Activated CD8-positive, alpha-beta T cell treated with anti-CD3 and anti-CD28 coated beads for 36 hours (primary cell): ENCODE data around the gene SEH1L. TPM values are rescaled to one million over a fixed set of nuclear protein-coding genes. Genes with fewer than 3 reads are reported as not detected.

Source experiments
- ATAC-seq: fragments of 200-7000 bp; cut with Tn5 transposase; one replicate; pipeline ENCODE4 v1.10.0; 2021; ENCODE audit warnings: mild to moderate bottlenecking, moderate library complexity
- CTCF ChIA-PET: fragments of 350-600 bp; sonication (Branson Sonifier 250); formaldehyde crosslinking; loops from one replicate; lab custom pipeline; 2021; ENCODE audit warnings: antibody characterized with exemption; lab: Charles Lee
- POLR2A ChIA-PET: fragments of 350-600 bp; sonication (Branson Sonifier 250); formaldehyde crosslinking; loops from one replicate; lab custom pipeline; 2021; ENCODE audit warnings: antibody characterized with exemption; lab: Charles Lee
- DNase-seq: peaks from one replicate; pipeline ENCODE4 v3.0.0-alpha.2; 2020
- H3K27ac Mint-ChIP-seq: one replicate; pipeline ENCODE4 v1.8.0; 2021; ENCODE audit warnings: mild to moderate bottlenecking, mixed read lengths
- H3K27me3 Mint-ChIP-seq: one replicate; pipeline ENCODE4 v1.8.0; 2021; ENCODE audit warnings: mixed read lengths
- H3K36me3 Mint-ChIP-seq: one replicate; pipeline ENCODE4 v1.8.0; 2021; ENCODE audit warnings: low read depth, mixed read lengths
- H3K4me1 Mint-ChIP-seq: one replicate; pipeline ENCODE4 v1.8.0; 2021; ENCODE audit warnings: low read depth, mixed read lengths
- H3K4me3 Mint-ChIP-seq: one replicate; pipeline ENCODE4 v1.8.0; 2021; ENCODE audit warnings: mild to moderate bottlenecking, moderate library complexity, mixed read lengths
- H3K9me3 Mint-ChIP-seq: one replicate; pipeline ENCODE4 v1.8.0; 2021; ENCODE audit warnings: mixed read lengths
- CTCF ChIP-seq: fragments of 200-600 bp; IDR thresholded peaks from one replicate; pipeline ENCODE4 v1.8.0; 2022; ENCODE audit warnings: antibody characterized with exemption, mild to moderate bottlenecking
- intact Hi-C: fragments of 100-400 bp; cut with micrococcal nuclease; formaldehyde crosslinking; loops from one replicate; pipeline ENCODE4 v1.10.0; 2022
- total RNA-seq, 2 experiments: library from RNA; stranded (reverse); gene quantifications; one replicate each; pipeline ENCODE4 v1.2.3, GENCODE V29; 2021

Gene SEH1L
- total RNA-seq, 2 experiments from 2014 or later, result 105 to 110 TPM

GRCh38 chr18:13006531-13007247 lies 58.9 kb downstream of the SEH1L start:
- no peak for ATAC-seq
- Mint-ChIP-seq H3K9me3 (no peaks in the 10 kb centered on the region), H3K4me3 (no peak overlapping the region), H3K4me1 (peaks cover 5% of the 10 kb centered on the region), H3K27ac (no peak overlapping the region), H3K27me3 (no peaks in the 10 kb centered on the region), H3K36me3 (peaks cover 28% of the 10 kb centered on the region)
- TF ChIP-seq CTCF, result no peak
- DNase-seq, result no peak
- intact Hi-C loops, result no loop called here
- ChIA-PET CTCF (interaction anchor here (0.7 kb wide), 1 partner anchor 82 kb away, joined by 3 read pairs; no protein-coding TSS in a partner anchor), POLR2A (interaction anchor here (1.1 to 1.2 kb wide), 2 partner anchors 12 to 231 kb away, joined by 3 read pairs; no protein-coding TSS in a partner anchor)

GRCh38 chr18:13007248-13007560 lies 59.4 kb downstream of the SEH1L start:
- H3K36me3 Mint-ChIP-seq, result peaks cover 31% of the 10 kb centered on the region
- no peak overlapping the region for H3K4me3 Mint-ChIP-seq
- no peak for DNase-seq
- no peaks in the 10 kb centered on the region for H3K27me3 Mint-ChIP-seq
- ChIA-PET POLR2A (interaction anchor here (1.2 kb wide), 1 partner anchor 11 kb away, joined by 3 read pairs; no protein-coding TSS in a partner anchor), CTCF (no interaction called here)
- no peak for ATAC-seq
- peak overlapping the region; percentile 22 for H3K27ac Mint-ChIP-seq
- H3K4me1 Mint-ChIP-seq, result peaks cover 5% of the 10 kb centered on the region
- no peaks in the 10 kb centered on the region for H3K9me3 Mint-ChIP-seq
- intact Hi-C loops, result no loop called here
- no peak for TF ChIP-seq CTCF

GRCh38 chr18:13011719-13012118 lies 63.9 kb downstream of the SEH1L start:
- no peak for DNase-seq
- H3K27me3 Mint-ChIP-seq, result no peaks in the 10 kb centered on the region
- H3K9me3 Mint-ChIP-seq, result no peaks in the 10 kb centered on the region
- ChIA-PET CTCF (no interaction called here), POLR2A (interaction anchor here (1.2 kb wide), 1 partner anchor 50 kb away, joined by 3 read pairs; no protein-coding TSS in a partner anchor)
- TF ChIP-seq CTCF, result no peak
- H3K4me1 Mint-ChIP-seq, result peaks cover 1% of the 10 kb centered on the region
- H3K4me3 Mint-ChIP-seq, result no peak overlapping the region
- peaks cover 61% of the 10 kb centered on the region for H3K36me3 Mint-ChIP-seq
- ATAC-seq, result no peak
- no peak overlapping the region for H3K27ac Mint-ChIP-seq
- intact Hi-C loops, result no loop called here

GRCh38 chr18:13014232-13014631 lies 66.4 kb downstream of the SEH1L start:
- Mint-ChIP-seq H3K9me3 (no peaks in the 10 kb centered on the region), H3K4me3 (no peak overlapping the region), H3K27me3 (no peaks in the 10 kb centered on the region), H3K27ac (no peak overlapping the region), H3K36me3 (peaks cover 61% of the 10 kb centered on the region), H3K4me1 (no peaks in the 10 kb centered on the region)
- TF ChIP-seq CTCF, result no peak
- no peak for DNase-seq
- intact Hi-C loops, result no loop called here
- POLR2A ChIA-PET, result interaction anchor here (1.1 to 1.7 kb wide), 3 partner anchors 9 to 23 kb away, joined by 3 to 6 read pairs (median 4); partner anchors contain the start of gene CEP192
- CTCF ChIA-PET, result interaction anchor here (1.3 to 1.7 kb wide), 2 partner anchors 145 to 271 kb away, joined by 3 to 9 read pairs; no protein-coding TSS in a partner anchor
- no peak for ATAC-seq

GRCh38 chr18:13014818-13015217 lies 67.0 kb downstream of the SEH1L start:
- Mint-ChIP-seq H3K27me3 (no peaks in the 10 kb centered on the region), H3K4me1 (no peaks in the 10 kb centered on the region), H3K4me3 (no peak overlapping the region), H3K9me3 (no peaks in the 10 kb centered on the region), H3K36me3 (peaks cover 60% of the 10 kb centered on the region), H3K27ac (no peak overlapping the region)
- no peak for TF ChIP-seq CTCF
- intact Hi-C loops, result no loop called here
- ChIA-PET POLR2A (interaction anchor here (0.9 kb wide), 1 partner anchor 14 kb away, joined by 4 read pairs; no protein-coding TSS in a partner anchor), CTCF (interaction anchor here (1.3 to 1.7 kb wide), 2 partner anchors 144 to 271 kb away, joined by 3 to 9 read pairs; no protein-coding TSS in a partner anchor)
- DNase-seq (no peak), ATAC-seq (no peak)
